GM19239 (cell line): Measurements from ENCODE around the gene PZP.
A peak's percentile ranks its signal among the peaks of the same experiment; 100 is the strongest.
"Not testable (repeated sequence)": the region's sequence is repeated elsewhere in the genome, so short reads cannot be mapped to it uniquely, and the experiment has no call there.

Experiments used
- DNase-seq: peaks from one replicate; pipeline ENCODE4 v3.0.0; 2011; ENCODE audit warnings: low spot score; ENCODE audit not compliant: insufficient read length
- FAIRE-seq: peaks from 2 replicates; lab custom pipeline; 2011; peaks lifted over from hg19 to GRCh38; lab: Jason Lieb, UNC

PZP gene

GRCh38 chr12:9204380-9204779 is 3.8 kb downstream of the PZP start:
- FAIRE-seq (no peak), DNase-seq (no peak)

GRCh38 chr12:9198012-9198411 is 10.2 kb downstream of the PZP start:
- FAIRE-seq (no peak), DNase-seq (no peak)

- FAIRE-seq: no peak
- no peak for DNase-seq
These were observed 23.9 kb downstream of the PZP start for GRCh38 chr12:9184276-9184675.

- no peak for FAIRE-seq
- DNase-seq: no peak
These were observed 27.4 kb downstream of the PZP start for GRCh38 chr12:9180810-9181209.

DNA sequence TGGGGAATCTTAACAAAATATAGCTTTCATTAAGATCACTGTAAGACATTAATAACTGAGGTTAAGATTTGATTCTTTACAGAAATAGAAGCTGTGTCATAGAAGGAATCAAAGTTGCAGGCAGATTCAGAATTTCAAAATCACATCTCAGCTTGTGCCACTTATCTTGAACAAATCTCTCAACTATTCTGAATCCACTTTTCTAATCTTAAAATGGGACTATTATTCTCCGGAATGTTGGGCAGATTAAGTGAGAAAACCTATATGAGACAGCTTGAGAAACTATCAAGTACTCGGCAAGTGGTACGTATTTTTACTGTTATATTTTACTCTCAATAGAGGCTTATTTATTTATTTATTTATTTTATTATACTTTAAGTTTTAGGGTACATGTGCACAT is 28.4 kb downstream of the PZP start:
- no peak for FAIRE-seq
- no peak for DNase-seq

GRCh38 chr12:9169979-9170634 is 38.1 kb downstream of the PZP start:
- FAIRE-seq: no peak

GRCh38 chr12:9167345-9167744 is 40.9 kb downstream of the PZP start:
- not testable (repeated sequence) for FAIRE-seq

More at GRCh38 chr12:9169979-9170634, 38.1 kb downstream of the PZP start:
- DNase-seq: no peak

DNA sequence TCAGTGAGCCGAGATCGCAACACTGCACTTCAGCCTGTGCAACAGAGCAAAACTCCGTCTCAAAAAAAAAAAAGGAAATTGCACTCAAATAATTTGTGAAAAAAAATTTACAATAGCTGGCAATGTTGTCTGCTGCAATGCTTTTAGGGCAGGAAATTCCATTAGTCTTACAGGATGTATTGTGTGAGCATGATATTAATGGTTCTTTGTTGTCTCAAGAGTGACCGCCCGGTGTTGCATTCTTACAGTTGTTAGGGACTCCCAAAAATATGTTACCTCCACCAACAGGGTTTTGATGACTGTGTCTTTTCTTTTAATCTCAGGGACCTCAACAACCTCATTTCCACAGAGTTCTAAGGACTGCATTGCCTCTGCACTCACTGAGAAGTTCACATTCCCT is 44.8 kb downstream of the PZP start:
- no peak for DNase-seq
- no peak for FAIRE-seq

More at GRCh38 chr12:9167345-9167744, 40.9 kb downstream of the PZP start:
- DNase-seq: not testable (repeated sequence)

GRCh38 chr12:9156119-9156518 is 52.1 kb downstream of the PZP start:
- no peak for FAIRE-seq

DNA sequence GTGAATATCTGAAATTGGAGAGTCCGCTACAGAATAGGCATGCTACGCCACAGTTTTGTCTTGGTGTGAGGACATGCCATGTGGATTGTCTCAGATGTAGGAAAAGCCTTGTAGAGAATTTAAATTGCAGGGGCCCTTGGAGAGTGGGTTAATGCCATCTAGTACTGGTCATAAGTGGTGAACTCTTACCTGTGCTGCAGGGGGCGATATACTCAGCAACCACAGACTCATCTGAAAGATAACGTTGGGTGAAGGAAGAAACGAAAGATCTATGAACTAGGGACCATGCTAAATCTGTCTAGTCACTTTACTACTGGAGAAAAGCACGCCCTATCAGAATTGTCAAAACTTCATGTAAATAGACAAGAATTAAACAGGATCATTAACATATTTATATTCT is 58.8 kb downstream of the PZP start:
- no peak for DNase-seq
- FAIRE-seq: no peak

More at GRCh38 chr12:9156119-9156518, 52.1 kb downstream of the PZP start:
- no peak for DNase-seq

GRCh38 chr12:9148926-9149325 is 59.3 kb downstream of the PZP start:
- DNase-seq (no peak), FAIRE-seq (no peak)

GRCh38 chr12:9147461-9147860 is 60.7 kb downstream of the PZP start:
- FAIRE-seq (no peak), DNase-seq (no peak)

DNA sequence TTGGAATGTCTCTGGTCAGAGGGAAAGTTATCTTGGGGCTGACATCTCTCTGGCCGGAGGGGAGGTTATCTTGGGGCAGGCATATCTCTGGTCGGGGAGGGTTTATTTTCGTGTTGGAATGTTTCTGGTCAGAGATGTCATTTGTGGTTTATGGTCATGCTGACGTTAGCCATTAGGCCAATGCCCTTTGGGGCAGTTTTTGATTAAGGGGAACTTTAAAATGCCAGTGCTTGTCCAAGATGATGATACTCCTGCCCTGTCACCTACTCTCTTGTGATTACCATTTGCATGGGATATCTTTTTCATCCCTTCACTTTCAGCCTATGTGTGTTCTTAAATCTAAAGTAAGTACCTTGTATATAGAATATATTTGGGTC is 63.5 kb downstream of the PZP start:
- FAIRE-seq (no peak), DNase-seq (no peak)

- no peak for FAIRE-seq
- DNase-seq: no peak
These were observed 64.1 kb downstream of the PZP start for GRCh38 chr12:9143929-9144729.

DNA sequence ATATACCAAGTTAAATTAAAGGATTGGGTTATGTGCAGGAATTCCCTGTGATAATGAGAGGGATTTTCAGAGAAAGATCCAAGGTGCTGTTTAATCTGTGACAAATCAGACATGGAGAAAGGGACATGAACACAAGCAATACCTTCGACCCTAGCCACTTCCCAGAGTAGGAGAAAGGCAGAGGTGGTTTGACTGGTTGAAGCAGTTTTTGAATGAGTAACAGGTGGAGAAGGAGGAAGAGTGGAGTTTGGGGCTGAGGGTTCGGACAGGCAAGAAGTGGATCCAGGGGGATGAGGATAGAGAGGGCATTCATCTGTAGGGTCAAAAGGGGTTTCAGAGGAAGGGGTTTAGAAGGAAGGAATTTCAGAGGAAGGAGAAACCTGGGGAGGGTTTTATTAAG is 65.1 kb downstream of the PZP start:
- FAIRE-seq: no peak
- DNase-seq: no peak

GRCh38 chr12:9139588-9140290 is 68.5 kb downstream of the PZP start:
- not testable (repeated sequence) for DNase-seq, FAIRE-seq

GRCh38 chr12:9135903-9136310 is 72.3 kb downstream of the PZP start:
- DNase-seq (no peak), FAIRE-seq (no peak)

GRCh38 chr12:9134981-9135628 is 73.1 kb downstream of the PZP start:
- FAIRE-seq: no peak
- DNase-seq: peak; percentile 7

DNA sequence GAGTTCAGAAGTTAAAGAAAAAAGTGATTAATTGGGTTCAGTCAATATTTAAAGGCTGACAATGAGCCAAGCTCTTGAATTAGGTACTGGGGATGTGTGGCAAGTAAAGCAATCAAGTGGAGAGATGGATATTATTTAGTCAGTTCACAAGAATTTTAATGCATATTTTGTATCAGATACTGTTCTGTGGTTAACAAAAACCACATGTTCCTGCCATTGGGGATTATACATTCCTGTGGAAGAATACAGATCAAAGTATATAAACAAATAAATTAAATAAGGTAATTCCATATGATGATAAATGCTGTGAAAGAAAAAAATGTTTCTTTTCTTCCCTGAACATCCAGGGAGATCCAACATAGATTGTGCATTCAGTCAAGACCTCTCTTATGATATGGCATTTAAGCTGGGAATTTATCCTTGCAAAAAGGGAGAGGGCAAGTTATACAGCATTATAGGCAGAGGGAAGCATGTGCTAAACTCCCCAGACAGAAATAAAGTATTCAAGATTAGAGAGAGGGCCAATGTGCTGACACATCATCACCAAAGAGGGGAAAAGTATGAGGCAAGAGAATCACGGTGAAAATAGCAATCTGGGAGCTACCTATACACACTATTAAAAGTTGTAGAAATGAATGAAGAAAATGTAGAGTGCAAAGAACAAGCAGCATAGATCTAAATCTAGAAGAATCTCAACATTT is 74.8 kb downstream of the PZP start:
- FAIRE-seq: no peak
- DNase-seq: no peak

GRCh38 chr12:9132008-9132535 is 76.1 kb downstream of the PZP start:
- DNase-seq (no peak), FAIRE-seq (no peak)
